A673 (cell line): ENCODE measurements around the gene KCNIP4. TPM values are rescaled to one million over a fixed set of nuclear protein-coding genes. Genes with fewer than 3 reads are reported as not detected.

ENCODE experiments used
- BruUV-seq: library from RNA; stranded (reverse); fragments of 400-500 nt; replicated peaks from 2 replicates; lab custom pipeline; 2021; lab: Mats Ljungman, UMichigan
- CTCF ChIA-PET: fragments of 300-600 bp; sonication (Branson Sonifier 250); formaldehyde crosslinking; loops from one replicate; lab custom pipeline; 2022; ENCODE audit warnings: antibody characterized with exemption; lab: Charles Lee
- POLR2A ChIA-PET: fragments of 300-600 bp; sonication (Branson Sonifier 250); formaldehyde crosslinking; loops from one replicate; lab custom pipeline; 2022; ENCODE audit warnings: antibody characterized with exemption; ENCODE audit not compliant: low non-redundant PET; lab: Charles Lee
- DNase-seq: peaks from one replicate; pipeline ENCODE4 v3.0.0-alpha.2; 2015; ENCODE audit warnings: low spot score
- H3K27ac ChIP-seq: fragments of 200-600 bp; sonication (generic); 2 replicates; pipeline ENCODE4 v1.5.1; 2016; ENCODE audit warnings: mixed run types, low read depth, mild to moderate bottlenecking, mixed read lengths, antibody characterized with exemption, low read length; ENCODE audit not compliant: poor library complexity, severe bottlenecking
- H3K27me3 ChIP-seq: fragments of 200-600 bp; sonication (generic); replicated peaks from 2 replicates; pipeline ENCODE4 v1.6.1; 2017; ENCODE audit warnings: mixed run types, low read depth, mild to moderate bottlenecking, mixed read lengths, antibody characterized with exemption, low read length; ENCODE audit not compliant: insufficient read depth, poor library complexity
- H3K36me3 ChIP-seq: fragments of 200-600 bp; sonication (generic); 2 replicates; pipeline ENCODE4 v1.6.1; 2016; ENCODE audit warnings: mixed run types, mild to moderate bottlenecking, mixed read lengths, antibody characterized with exemption, low read length; ENCODE audit not compliant: insufficient read depth, poor library complexity, severe bottlenecking
- H3K4me1 ChIP-seq: fragments of 200-600 bp; sonication (generic); 2 replicates; pipeline ENCODE4 v1.6.1; 2017; ENCODE audit warnings: mixed run types, mild to moderate bottlenecking, mixed read lengths, antibody characterized with exemption, low read length; ENCODE audit not compliant: insufficient read depth, poor library complexity, severe bottlenecking
- H3K4me3 ChIP-seq: fragments of 200-600 bp; sonication (generic); 2 replicates; pipeline ENCODE4 v1.5.1; 2016; ENCODE audit warnings: low read depth, mixed run types, mild to moderate bottlenecking, mixed read lengths, low read length; ENCODE audit not compliant: poor library complexity, severe bottlenecking
- H3K9me3 ChIP-seq: fragments of 200-600 bp; sonication (generic); 2 replicates; pipeline ENCODE4 v1.6.1; 2016; ENCODE audit warnings: mixed run types, low read depth, mild to moderate bottlenecking, mixed read lengths, antibody characterized with exemption, low read length; ENCODE audit not compliant: poor library complexity, severe bottlenecking
- EZH2 ChIP-seq: fragments of 200-600 bp; sonication (generic); IDR thresholded peaks from 2 replicates; pipeline ENCODE4 v1.6.1; 2017; ENCODE audit warnings: borderline replicate concordance, low read depth, mild to moderate bottlenecking, mixed read lengths, antibody characterized with exemption, low read length; ENCODE audit not compliant: poor library complexity, severe bottlenecking
- intact Hi-C: fragments of 100-400 bp; cut with micrococcal nuclease; formaldehyde crosslinking; loops from one replicate; pipeline ENCODE4 v1.10.0; 2022; ENCODE audit not compliant: unreplicated experiment
- total RNA-seq: library from RNA; stranded (reverse); gene quantifications from 2 replicates; pipeline ENCODE4 v1.2.3, GENCODE V29; 2021
- TF ChIP-seq, protein P1 (sequence below): fragments of 300-800, 200-600 bp; sonication (generic); conservative IDR thresholded peaks from 2 replicates; pipeline ENCODE4 v1.5.1; 2017; ENCODE audit warnings: low read depth, mild to moderate bottlenecking, antibody characterized with exemption, low read length, moderate library complexity, mixed read lengths

The KCNIP4 gene
- total RNA-seq, 1 experiment from 2014 or later, result not detected

DNA sequence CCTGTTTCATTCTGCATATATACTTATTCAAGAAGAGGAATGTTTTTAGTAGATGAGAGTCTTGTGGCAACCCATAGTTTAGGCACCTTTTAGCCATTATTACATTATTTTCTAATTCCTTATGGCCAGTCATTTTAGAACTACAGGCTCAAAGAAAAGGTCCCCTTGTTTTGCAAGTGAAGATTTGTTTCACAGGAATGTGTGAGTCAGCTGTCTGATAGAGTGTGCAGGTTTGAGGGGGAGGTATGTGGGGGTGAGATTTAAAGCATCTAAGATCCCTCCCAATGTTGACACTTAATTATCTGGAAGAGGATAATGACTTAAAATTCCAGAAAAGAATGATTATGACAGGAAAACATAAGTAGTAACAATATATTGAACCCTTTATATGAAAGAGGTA lies 495.6 kb downstream of the KCNIP4 start:
- BruUV-seq, result no TSS peak
- CTCF ChIA-PET, result no interaction called here
- POLR2A ChIA-PET, result no interaction called here

DNA sequence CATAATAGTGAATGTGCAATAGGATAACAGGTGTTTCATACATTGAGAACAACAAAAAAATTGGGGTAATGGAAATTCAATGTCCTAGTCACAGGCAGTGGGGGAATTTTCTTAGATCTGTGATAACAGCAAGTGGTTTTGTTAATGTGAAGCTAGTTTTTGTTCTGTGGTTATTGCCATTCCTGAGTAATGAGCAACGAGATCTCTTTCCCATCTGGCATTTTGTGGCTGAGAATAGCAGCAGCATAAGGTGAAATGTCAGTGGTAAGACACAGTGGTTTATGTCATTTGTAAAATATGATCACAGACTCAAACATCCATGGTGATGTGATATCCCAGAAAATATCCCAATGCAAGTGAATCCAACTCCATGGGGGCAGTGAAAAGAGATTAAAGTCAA lies 497.5 kb downstream of the KCNIP4 start:
- TF ChIP-seq, protein P1, sequence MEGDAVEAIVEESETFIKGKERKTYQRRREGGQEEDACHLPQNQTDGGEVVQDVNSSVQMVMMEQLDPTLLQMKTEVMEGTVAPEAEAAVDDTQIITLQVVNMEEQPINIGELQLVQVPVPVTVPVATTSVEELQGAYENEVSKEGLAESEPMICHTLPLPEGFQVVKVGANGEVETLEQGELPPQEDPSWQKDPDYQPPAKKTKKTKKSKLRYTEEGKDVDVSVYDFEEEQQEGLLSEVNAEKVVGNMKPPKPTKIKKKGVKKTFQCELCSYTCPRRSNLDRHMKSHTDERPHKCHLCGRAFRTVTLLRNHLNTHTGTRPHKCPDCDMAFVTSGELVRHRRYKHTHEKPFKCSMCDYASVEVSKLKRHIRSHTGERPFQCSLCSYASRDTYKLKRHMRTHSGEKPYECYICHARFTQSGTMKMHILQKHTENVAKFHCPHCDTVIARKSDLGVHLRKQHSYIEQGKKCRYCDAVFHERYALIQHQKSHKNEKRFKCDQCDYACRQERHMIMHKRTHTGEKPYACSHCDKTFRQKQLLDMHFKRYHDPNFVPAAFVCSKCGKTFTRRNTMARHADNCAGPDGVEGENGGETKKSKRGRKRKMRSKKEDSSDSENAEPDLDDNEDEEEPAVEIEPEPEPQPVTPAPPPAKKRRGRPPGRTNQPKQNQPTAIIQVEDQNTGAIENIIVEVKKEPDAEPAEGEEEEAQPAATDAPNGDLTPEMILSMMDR, result no peak
- TF ChIP-seq EZH2, result no peak
- DNase-seq, result no peak
- CTCF ChIA-PET, result no interaction called here
- H3K36me3 ChIP-seq, result no peaks in the 10 kb centered on the region
- no peaks in the 10 kb centered on the region for H3K4me1 ChIP-seq
- POLR2A ChIA-PET, result no interaction called here
- H3K4me3 ChIP-seq, result no peak overlapping the region
- intact Hi-C loops, result no loop called here
- no peaks in the 10 kb centered on the region for H3K27me3 ChIP-seq
- no peak overlapping the region for H3K27ac ChIP-seq
- no TSS peak for BruUV-seq
- H3K9me3 ChIP-seq, result no peaks in the 10 kb centered on the region

More for the DNA sequence above, 495.6 kb downstream of the KCNIP4 start:
- intact Hi-C loops, result no loop called here
- Histone ChIP-seq H3K27me3 (no peaks in the 10 kb centered on the region), H3K4me1 (no peaks in the 10 kb centered on the region), H3K27ac (no peak overlapping the region), H3K4me3 (no peak overlapping the region), H3K36me3 (no peaks in the 10 kb centered on the region), H3K9me3 (no peaks in the 10 kb centered on the region)
- TF ChIP-seq EZH2, result no peak
- TF ChIP-seq, protein P1, result no peak
- DNase-seq, result no peak

DNA sequence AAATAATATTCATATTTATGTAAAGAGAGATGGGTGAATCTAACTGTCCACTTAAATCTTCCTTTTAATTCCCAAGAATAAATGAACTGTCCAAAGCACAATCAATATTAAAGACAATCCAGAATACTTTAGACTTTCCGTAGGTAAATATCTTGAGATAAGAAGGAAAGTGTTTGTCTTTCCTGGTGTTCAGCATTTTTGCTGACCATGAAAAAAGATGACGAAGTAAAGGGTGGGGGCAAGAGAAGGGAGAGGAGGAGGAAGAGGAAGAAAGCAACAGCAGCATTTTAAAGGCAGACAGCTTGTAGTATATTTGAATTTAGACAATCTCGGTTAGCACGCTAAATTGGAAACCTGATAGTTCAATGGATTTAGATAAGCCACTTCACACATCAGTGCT lies 498.2 kb downstream of the KCNIP4 start:
- H3K27me3 ChIP-seq, result no peaks in the 10 kb centered on the region
- intact Hi-C loops, result no loop called here
- no peak for DNase-seq
- no peaks in the 10 kb centered on the region for H3K36me3 ChIP-seq
- TF ChIP-seq EZH2, result no peak
- TF ChIP-seq, protein P1, result no peak
- no peaks in the 10 kb centered on the region for H3K9me3 ChIP-seq
- BruUV-seq, result no TSS peak
- no peak overlapping the region for H3K27ac ChIP-seq
- no peak overlapping the region for H3K4me3 ChIP-seq
- POLR2A ChIA-PET, result no interaction called here
- H3K4me1 ChIP-seq, result no peaks in the 10 kb centered on the region
- CTCF ChIA-PET, result no interaction called here
